GM13977 (cell line): ENCODE results near the gene STX1B.

Experiments
- DNase-seq: peaks from one replicate; pipeline ENCODE4 v3.0.0; 2012; ENCODE audit warnings: low spot score
- CTCF ChIP-seq: IDR thresholded peaks from 2 replicates; pipeline ENCODE4 v1.5.1; 2012; ENCODE audit warnings: mild to moderate bottlenecking, control low read depth; ENCODE audit not compliant: insufficient read depth; ENCODE audit errors: extremely low read depth, missing control alignments
- in situ Hi-C: fragments of 300-500 bp; cut with MboI; formaldehyde crosslinking; loops from one replicate; pipeline ENCODE4 v1.12.0; 2022; ENCODE audit warnings: low sequenced_read_pairs, low pct_unique_long_range_greater_than_20kb, mixed read lengths, inconsistent platforms; ENCODE audit not compliant: unreplicated experiment

STX1B gene

GRCh38 chr16:30969246-30969842, 41.1 kb downstream of the STX1B start:
- DNase-seq: no peak
- in situ Hi-C loops: loop anchor here (25.0 kb wide), 2 partner anchors 468 to 918 kb away; partner anchors contain the start of genes COX6A2 and ZNF843
- TF ChIP-seq CTCF: no peak

- in situ Hi-C loops: loop anchor here (25.0 kb wide), 2 partner anchors 470 to 920 kb away; partner anchors contain the start of genes COX6A2 and ZNF843
- DNase-seq: no peak
- TF ChIP-seq CTCF: no peak
These were observed 42.6 kb downstream of the STX1B start for GRCh38 chr16:30967795-30968194.

GRCh38 chr16:30966033-30966619, 44.3 kb downstream of the STX1B start:
- in situ Hi-C loops: loop anchor here (25.0 kb wide), 2 partner anchors 471 to 921 kb away; partner anchors contain the start of genes COX6A2 and ZNF843
- no peak for TF ChIP-seq CTCF
- no peak for DNase-seq

GRCh38 chr16:30965436-30965835, 45.0 kb downstream of the STX1B start:
- in situ Hi-C loops: loop anchor here (25.0 kb wide), 2 partner anchors 472 to 922 kb away; partner anchors contain the start of genes COX6A2 and ZNF843
- no peak for DNase-seq
- TF ChIP-seq CTCF: no peak

- no peak for DNase-seq
- in situ Hi-C loops: loop anchor here (25.0 kb wide), 2 partner anchors 473 to 923 kb away; partner anchors contain the start of genes COX6A2 and ZNF843
- no peak for TF ChIP-seq CTCF
These were observed 45.7 kb downstream of the STX1B start for GRCh38 chr16:30964574-30965226.

GRCh38 chr16:30963925-30964511, 46.4 kb downstream of the STX1B start:
- no peak for DNase-seq
- in situ Hi-C loops: loop anchor here (25.0 kb wide), 2 partner anchors 473 to 923 kb away; partner anchors contain the start of genes COX6A2 and ZNF843
- TF ChIP-seq CTCF: no peak
